Mucosa of descending colon (tissue), 3 donors: ENCODE measurements around the gene MPZL3. TPM values are rescaled to one million over a fixed set of nuclear protein-coding genes. Genes with fewer than 3 reads are reported as not detected.
A peak's percentile ranks its signal among the peaks of the same experiment; 100 is the strongest.

Experiments
- ATAC-seq: fragments of 200-7000 bp; cut with Tn5 transposase; one replicate; pipeline ENCODE4 v1.9.1; 2020; ENCODE audit warnings: mild to moderate bottlenecking, moderate library complexity
- DNase-seq, 3 donors: peaks; one replicate each; pipeline ENCODE4 v3.0.0-alpha.2; 2020
- H3K36me3 ChIP-seq: fragments of 200-600 bp; one replicate; pipeline ENCODE4 v1.8.0; 2021; ENCODE audit warnings: low read depth, mild to moderate bottlenecking
- H3K4me1 ChIP-seq: fragments of 200-600 bp; one replicate; pipeline ENCODE4 v1.8.0; 2021; ENCODE audit warnings: low read depth, mild to moderate bottlenecking
- H3K4me3 ChIP-seq: fragments of 200-600 bp; one replicate; pipeline ENCODE4 v1.8.0; 2021; ENCODE audit warnings: mild to moderate bottlenecking
- H3K9me3 ChIP-seq: fragments of 200-600 bp; one replicate; pipeline ENCODE4 v1.8.0; 2021; ENCODE audit warnings: mild to moderate bottlenecking
- intact Hi-C, 2 donors: fragments of 100-400 bp; cut with DNase I in 1 of 2; cut with micrococcal nuclease in 1 of 2; formaldehyde crosslinking; loops; one replicate each; pipeline versions ENCODE4 v1.11.0 to v1.11.1; 2022; cut with DNase I, micrococcal nuclease
- total RNA-seq, 3 donors: library from RNA; stranded (reverse); fragmentation: NEBNext Ultra II Directional in 2 of 3; extraction: Animal tissue kit (Norgen Biotek cat#: 25700) in 2 of 3; gene quantifications; one replicate each; pipeline versions ENCODE4 v1.2.1 to v1.2.4, GENCODE V29; 2021 to 2023
- TF ChIP-seq, protein P1 (sequence below): fragments of 200-600 bp; IDR thresholded peaks from one replicate; pipeline ENCODE4 v1.8.0; 2022; ENCODE audit warnings: antibody characterized with exemption, mild to moderate bottlenecking
- donor health status: DM: no; HTN: no; CAD: no; lungs with moderate emphysema.
- donor health status: DM: no; HTN: no; CAD: no.
- donor health status: DM: no; HTN: yes; CAD: no.

The MPZL3 gene
- total RNA-seq, 3 donors from 2014 or later: 4.9 to 19.6 (median 9.0) TPM

DNA sequence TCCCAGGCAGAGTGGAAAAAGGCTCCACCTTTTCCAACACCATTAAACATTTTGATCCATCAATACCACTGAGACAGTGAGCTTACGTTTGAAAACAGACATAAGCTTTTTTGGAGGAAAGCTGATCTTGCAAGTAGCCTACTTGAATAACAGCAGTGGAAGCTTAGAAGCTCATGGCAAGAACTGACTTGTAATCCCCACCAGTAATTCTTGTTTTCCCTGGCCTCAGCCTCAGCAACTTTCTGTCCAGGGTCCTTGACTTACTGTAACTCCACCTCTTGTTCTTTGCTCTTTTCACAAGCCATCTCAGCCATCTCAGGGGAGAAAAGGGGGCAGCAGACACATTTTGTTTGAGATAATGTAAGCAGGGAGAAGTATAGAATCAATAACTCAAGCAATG is 24.3 kb upstream of the MPZL3 start:
- Histone ChIP-seq H3K4me1 (peaks cover 18% of the 10 kb centered on the region), H3K9me3 (no peaks in the 10 kb centered on the region), H3K36me3 (no peaks in the 10 kb centered on the region), H3K4me3 (no peak overlapping the region)
- DNase-seq (no peak), ATAC-seq (no peak)
- TF ChIP-seq, protein P1, sequence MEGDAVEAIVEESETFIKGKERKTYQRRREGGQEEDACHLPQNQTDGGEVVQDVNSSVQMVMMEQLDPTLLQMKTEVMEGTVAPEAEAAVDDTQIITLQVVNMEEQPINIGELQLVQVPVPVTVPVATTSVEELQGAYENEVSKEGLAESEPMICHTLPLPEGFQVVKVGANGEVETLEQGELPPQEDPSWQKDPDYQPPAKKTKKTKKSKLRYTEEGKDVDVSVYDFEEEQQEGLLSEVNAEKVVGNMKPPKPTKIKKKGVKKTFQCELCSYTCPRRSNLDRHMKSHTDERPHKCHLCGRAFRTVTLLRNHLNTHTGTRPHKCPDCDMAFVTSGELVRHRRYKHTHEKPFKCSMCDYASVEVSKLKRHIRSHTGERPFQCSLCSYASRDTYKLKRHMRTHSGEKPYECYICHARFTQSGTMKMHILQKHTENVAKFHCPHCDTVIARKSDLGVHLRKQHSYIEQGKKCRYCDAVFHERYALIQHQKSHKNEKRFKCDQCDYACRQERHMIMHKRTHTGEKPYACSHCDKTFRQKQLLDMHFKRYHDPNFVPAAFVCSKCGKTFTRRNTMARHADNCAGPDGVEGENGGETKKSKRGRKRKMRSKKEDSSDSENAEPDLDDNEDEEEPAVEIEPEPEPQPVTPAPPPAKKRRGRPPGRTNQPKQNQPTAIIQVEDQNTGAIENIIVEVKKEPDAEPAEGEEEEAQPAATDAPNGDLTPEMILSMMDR: no peak
- intact Hi-C loops: no loop called here

DNA sequence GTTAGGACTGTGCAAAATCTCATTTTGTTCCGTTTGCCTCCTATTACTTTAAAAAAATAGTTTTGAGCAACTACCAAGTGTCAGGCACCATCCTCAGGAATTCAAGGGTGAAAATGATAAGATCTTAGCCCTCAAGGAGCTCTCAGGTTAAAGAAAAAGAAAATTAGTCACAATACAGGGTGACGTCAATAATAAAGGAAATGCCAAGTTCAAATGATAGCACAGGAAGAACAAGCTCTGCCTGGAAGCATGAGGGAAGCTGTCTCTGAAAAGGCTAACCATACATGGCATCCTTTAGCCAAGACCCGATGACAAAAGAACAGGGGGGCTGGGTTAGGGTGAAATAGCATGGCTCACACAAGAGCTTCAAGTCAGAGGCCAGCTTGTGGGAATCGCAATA is 23.0 kb upstream of the MPZL3 start:
- no peaks in the 10 kb centered on the region for H3K36me3 ChIP-seq
- ATAC-seq (no peak), DNase-seq (no peak)
- H3K4me3 ChIP-seq: no peak overlapping the region
- intact Hi-C loops: no loop called here
- H3K4me1 ChIP-seq: peaks cover 18% of the 10 kb centered on the region
- no peaks in the 10 kb centered on the region for H3K9me3 ChIP-seq
- TF ChIP-seq, protein P1: no peak

DNA sequence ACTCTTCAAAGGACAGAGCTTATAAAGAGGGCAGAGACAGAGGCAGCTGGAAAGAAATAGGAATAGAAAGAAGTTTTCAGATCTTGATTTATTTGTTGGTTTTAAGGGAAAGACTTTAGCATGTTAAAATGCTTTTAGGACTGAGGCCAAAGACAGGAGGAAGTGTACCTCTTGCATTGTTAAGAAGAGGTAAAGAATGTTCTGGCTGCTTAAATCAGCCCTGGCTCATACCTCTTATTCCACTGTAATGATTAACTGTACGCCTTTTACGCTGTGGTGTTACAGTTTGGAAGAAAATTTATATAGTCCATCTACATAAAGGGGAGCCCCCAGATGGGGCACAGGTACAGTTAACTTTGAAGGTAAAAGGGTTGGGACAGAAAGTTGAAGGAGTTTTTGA is 22.0 kb upstream of the MPZL3 start:
- Histone ChIP-seq H3K4me1 (peaks cover 18% of the 10 kb centered on the region), H3K4me3 (no peak overlapping the region), H3K9me3 (no peaks in the 10 kb centered on the region), H3K36me3 (no peaks in the 10 kb centered on the region)
- no peak for DNase-seq
- intact Hi-C loops: no loop called here
- TF ChIP-seq, protein P1: no peak
- peak; percentile 82 for ATAC-seq

DNA sequence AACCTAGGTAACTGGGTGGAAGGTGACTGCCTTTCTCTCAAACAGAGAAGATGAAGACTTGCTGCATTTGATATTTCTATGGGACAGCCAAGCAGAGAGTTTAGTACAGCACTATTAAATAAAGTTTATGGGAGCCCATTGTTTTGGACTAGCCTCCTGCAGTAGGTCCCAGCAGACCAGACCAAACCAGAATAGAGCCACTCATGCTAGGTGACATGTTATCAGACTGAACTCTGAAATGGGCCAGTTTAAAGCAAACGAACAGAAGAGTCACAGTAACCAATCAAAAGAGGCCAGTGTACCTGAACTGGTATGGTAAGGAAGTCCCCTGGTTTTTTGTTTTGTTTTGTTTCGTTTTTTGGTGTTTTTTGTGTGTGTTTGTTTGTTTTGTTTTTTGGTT is 19.8 kb upstream of the MPZL3 start:
- intact Hi-C loops: no loop called here
- DNase-seq (no peak), ATAC-seq (peak; percentile 80)
- TF ChIP-seq, protein P1: no peak
- H3K4me3 ChIP-seq: no peak overlapping the region
- no peaks in the 10 kb centered on the region for H3K9me3 ChIP-seq
- peaks cover 15% of the 10 kb centered on the region for H3K4me1 ChIP-seq
- H3K36me3 ChIP-seq: no peaks in the 10 kb centered on the region

DNA sequence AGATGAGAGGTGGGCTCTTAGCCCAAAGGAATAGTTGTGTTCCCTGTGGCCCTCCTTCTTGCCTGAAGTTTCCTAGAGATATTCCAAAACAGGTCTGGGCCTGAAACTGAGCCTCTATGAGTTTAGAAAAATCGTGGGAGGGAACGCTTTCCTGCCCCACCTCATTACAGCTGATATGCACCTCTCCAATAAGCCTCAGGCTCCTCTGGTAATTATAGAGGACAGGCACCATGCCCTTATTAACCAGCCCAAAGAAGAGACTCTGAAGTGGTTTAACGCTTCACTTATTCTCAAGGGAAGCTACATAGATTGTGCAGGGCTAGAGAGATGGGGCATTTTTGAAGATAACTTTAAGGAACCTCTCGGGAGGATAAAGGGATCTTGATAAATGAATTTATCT is 15.3 kb upstream of the MPZL3 start:
- Histone ChIP-seq H3K36me3 (no peaks in the 10 kb centered on the region), H3K4me1 (peaks cover 4% of the 10 kb centered on the region), H3K4me3 (no peak overlapping the region), H3K9me3 (no peaks in the 10 kb centered on the region)
- ATAC-seq: no peak
- TF ChIP-seq, protein P1: no peak
- no peak for DNase-seq
- intact Hi-C loops: no loop called here

DNA sequence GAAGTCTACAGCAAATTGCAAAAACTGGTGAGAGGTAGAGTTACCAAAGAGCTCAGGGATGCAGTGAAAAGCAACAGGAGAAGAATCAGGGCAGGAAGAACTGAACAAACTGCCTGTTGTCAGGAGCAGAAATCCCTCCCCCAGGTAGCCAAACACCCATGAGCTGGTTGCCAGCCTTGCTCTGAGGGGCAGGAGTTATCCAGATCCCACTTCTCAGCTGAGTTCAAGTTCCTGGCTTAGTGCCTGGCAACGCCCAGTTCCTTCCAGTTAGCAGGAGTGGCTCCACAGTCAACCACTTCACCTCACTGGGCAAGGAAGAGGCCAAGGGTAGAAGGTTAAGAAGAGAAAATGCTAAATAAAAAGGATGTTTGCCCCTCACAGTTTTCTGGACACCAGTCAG is 13.8 kb upstream of the MPZL3 start:
- Histone ChIP-seq H3K36me3 (no peaks in the 10 kb centered on the region), H3K4me3 (no peak overlapping the region), H3K4me1 (peaks cover 12% of the 10 kb centered on the region), H3K9me3 (no peaks in the 10 kb centered on the region)
- intact Hi-C loops: no loop called here
- ATAC-seq (peak; percentile 67), DNase-seq (peak; percentile 82 to 84 (median 82))
- TF ChIP-seq, protein P1: no peak
